ENCODE measurements around the gene NPHP1. TPM values are rescaled to one million over a fixed set of nuclear protein-coding genes. Genes with fewer than 3 reads are reported as not detected.
A peak's percentile ranks its signal among the peaks of the same experiment; 100 is the strongest.

The NPHP1 gene
- total and polyA plus RNA-seq, 4 donors, result 0.33 to 0.88 (median 0.35) TPM

DNA sequence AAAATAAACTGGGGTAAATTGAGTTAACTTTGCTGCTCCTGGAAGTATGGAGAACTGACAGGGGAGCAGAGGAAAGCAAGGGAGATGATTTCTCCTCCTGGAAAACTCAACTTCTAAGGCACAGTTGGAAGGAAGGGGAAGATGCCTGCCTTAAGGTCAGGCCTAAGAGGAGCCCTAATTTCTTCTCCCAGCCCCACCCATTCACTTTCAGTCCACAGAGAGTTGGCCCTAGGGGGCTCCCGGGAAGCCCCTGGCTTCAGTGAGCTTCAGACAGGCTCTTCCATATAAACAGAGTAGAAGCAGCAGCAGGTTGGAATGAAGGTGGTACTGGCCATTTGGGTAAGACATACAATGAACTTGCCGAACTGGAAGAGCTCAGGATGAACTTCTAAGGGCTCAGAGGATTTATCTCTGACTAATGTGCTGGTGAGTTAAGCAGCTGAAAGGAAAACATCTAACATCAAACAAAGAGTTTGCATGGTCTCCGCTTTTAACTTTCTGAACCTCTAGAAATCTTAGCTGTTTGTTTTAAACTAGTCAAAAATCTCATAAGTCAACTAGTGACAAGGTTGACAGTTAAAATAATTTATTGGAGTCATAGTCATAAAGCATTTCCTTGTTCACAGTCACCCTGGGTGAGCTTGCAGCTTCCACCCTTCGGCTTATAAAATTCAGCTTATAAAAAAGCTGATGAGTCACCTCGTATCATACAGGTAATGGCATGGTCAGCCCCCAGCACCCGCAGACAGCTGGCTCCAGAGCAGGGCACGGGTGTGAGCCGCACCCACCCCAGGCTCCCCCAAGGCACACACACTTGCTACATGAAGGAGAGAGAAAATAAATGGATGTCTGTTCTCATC is 99.0 kb downstream of the NPHP1 start:
- Histone ChIP-seq H3K36me3 (ENCODE audit: control insufficient read depth in 4 of 4, insufficient read depth in 3 of 4, low read depth in 1 of 4, low read length in 3 of 4) (no peaks in the 10 kb centered on the region), H3K9me3 (ENCODE audit: control insufficient read depth in 4 of 4, low read length in 3 of 4) (peaks cover 0 to 6% (median 1%) of the 10 kb centered on the region in 4 donors), H3K9ac (ENCODE audit: low read depth in 1 of 2, low read length in 2 of 2) (no peak overlapping the region), H3K27me3 (ENCODE audit: control insufficient read depth in 4 of 4, insufficient read depth in 4 of 4, low read length in 3 of 4) (no peaks in the 10 kb centered on the region), H3K27ac (ENCODE audit: low read depth in 1 of 2, low read length in 2 of 2) (no peak overlapping the region), H3K4me3 (ENCODE audit: low read depth in 1 of 3, low read length in 3 of 3) (no peak overlapping the region), H3K4me1 (ENCODE audit: control insufficient read depth in 4 of 4, insufficient read depth in 4 of 4, low read length in 3 of 4) (peaks cover 0 to 2% (median 0%) of the 10 kb centered on the region in 4 donors)
- TF ChIP-seq FOXA2 (IDR thresholded peaks at IDR 0.05) (no peak), RXRA (IDR thresholded peaks at IDR 0.05) (no peak), ATF3 (IDR thresholded peaks at IDR 0.05) (no peak), NR2F2 (IDR thresholded peaks at IDR 0.05) (no peak), TAF1 (conservative IDR thresholded peaks at IDR 0.05) (no peak), EGR1 (IDR thresholded peaks at IDR 0.05; ENCODE audit: low read depth in 2 of 2) (no peak), JUND (IDR thresholded peaks at IDR 0.05) (no peak), HNF4A (conservative IDR thresholded peaks at IDR 0.05) (no peak), GABPA (IDR thresholded peaks at IDR 0.05 in 1 of 2, conservative IDR thresholded peaks at IDR 0.05 in 1 of 2) (no peak), RAD21 (IDR thresholded peaks at IDR 0.05) (no peak), SP1 (IDR thresholded peaks at IDR 0.05) (no peak), HNF4G (IDR thresholded peaks at IDR 0.05) (no peak), FOXA1 (IDR thresholded peaks at IDR 0.05) (no peak), YY1 (IDR thresholded peaks at IDR 0.05) (no peak)
- TF ChIP-seq, protein P1, sequence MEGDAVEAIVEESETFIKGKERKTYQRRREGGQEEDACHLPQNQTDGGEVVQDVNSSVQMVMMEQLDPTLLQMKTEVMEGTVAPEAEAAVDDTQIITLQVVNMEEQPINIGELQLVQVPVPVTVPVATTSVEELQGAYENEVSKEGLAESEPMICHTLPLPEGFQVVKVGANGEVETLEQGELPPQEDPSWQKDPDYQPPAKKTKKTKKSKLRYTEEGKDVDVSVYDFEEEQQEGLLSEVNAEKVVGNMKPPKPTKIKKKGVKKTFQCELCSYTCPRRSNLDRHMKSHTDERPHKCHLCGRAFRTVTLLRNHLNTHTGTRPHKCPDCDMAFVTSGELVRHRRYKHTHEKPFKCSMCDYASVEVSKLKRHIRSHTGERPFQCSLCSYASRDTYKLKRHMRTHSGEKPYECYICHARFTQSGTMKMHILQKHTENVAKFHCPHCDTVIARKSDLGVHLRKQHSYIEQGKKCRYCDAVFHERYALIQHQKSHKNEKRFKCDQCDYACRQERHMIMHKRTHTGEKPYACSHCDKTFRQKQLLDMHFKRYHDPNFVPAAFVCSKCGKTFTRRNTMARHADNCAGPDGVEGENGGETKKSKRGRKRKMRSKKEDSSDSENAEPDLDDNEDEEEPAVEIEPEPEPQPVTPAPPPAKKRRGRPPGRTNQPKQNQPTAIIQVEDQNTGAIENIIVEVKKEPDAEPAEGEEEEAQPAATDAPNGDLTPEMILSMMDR (IDR thresholded peaks at IDR 0.05; ENCODE audit: low read depth, low read length, missing input control), result no peak
- TF ChIP-seq, protein P2, sequence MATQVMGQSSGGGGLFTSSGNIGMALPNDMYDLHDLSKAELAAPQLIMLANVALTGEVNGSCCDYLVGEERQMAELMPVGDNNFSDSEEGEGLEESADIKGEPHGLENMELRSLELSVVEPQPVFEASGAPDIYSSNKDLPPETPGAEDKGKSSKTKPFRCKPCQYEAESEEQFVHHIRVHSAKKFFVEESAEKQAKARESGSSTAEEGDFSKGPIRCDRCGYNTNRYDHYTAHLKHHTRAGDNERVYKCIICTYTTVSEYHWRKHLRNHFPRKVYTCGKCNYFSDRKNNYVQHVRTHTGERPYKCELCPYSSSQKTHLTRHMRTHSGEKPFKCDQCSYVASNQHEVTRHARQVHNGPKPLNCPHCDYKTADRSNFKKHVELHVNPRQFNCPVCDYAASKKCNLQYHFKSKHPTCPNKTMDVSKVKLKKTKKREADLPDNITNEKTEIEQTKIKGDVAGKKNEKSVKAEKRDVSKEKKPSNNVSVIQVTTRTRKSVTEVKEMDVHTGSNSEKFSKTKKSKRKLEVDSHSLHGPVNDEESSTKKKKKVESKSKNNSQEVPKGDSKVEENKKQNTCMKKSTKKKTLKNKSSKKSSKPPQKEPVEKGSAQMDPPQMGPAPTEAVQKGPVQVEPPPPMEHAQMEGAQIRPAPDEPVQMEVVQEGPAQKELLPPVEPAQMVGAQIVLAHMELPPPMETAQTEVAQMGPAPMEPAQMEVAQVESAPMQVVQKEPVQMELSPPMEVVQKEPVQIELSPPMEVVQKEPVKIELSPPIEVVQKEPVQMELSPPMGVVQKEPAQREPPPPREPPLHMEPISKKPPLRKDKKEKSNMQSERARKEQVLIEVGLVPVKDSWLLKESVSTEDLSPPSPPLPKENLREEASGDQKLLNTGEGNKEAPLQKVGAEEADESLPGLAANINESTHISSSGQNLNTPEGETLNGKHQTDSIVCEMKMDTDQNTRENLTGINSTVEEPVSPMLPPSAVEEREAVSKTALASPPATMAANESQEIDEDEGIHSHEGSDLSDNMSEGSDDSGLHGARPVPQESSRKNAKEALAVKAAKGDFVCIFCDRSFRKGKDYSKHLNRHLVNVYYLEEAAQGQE (IDR thresholded peaks at IDR 0.05), result no peak
- peak; percentile 5 for DNase-seq (ENCODE audit: low spot score)
- WGBS, result 68% methylated on average over 8 of the region's 8 CpGs

DNA sequence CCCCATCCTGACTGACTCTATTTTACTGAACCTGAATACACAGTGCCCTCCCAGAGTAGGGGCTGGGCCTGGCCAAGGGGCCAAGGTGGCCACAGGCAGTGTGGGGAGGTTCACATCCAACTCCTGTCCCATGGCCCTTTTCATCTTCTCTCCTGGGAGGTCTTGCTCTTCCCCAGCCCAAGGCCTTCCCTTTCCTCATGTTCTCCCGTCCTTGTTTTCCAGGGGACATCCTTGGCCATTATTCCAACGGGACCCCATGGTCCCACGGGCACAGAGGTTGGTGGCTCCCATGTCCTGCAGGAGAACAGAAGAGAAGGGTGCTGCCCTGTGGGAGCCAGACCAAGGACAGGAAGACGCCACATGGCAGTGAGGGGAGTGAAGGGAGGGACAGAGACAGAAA is 99.6 kb downstream of the NPHP1 start:
- Histone ChIP-seq H3K4me3 (ENCODE audit: low read depth in 1 of 3, low read length in 3 of 3) (no peak overlapping the region), H3K27ac (ENCODE audit: low read depth in 1 of 2, low read length in 2 of 2) (no peak overlapping the region), H3K27me3 (ENCODE audit: control insufficient read depth in 4 of 4, insufficient read depth in 4 of 4, low read length in 3 of 4) (no peaks in the 10 kb centered on the region), H3K9me3 (ENCODE audit: control insufficient read depth in 4 of 4, low read length in 3 of 4) (peaks cover 0 to 6% (median 1%) of the 10 kb centered on the region in 4 donors), H3K36me3 (ENCODE audit: control insufficient read depth in 4 of 4, insufficient read depth in 3 of 4, low read depth in 1 of 4, low read length in 3 of 4) (no peaks in the 10 kb centered on the region), H3K9ac (ENCODE audit: low read depth in 1 of 2, low read length in 2 of 2) (no peak overlapping the region), H3K4me1 (ENCODE audit: control insufficient read depth in 4 of 4, insufficient read depth in 4 of 4, low read length in 3 of 4) (peaks cover 0 to 3% (median under 1%) of the 10 kb centered on the region in 4 donors)
- 87% methylated on average over 4 of the region's 4 CpGs for WGBS
- DNase-seq (ENCODE audit: low spot score), result peak; percentile 29
- no peak for TF ChIP-seq SP1 (IDR thresholded peaks at IDR 0.05)
- TF ChIP-seq, protein P1 (IDR thresholded peaks at IDR 0.05; ENCODE audit: low read depth, low read length, missing input control), result no peak
